PC-9 (cell line): ENCODE results near the gene EME1. TPM values are rescaled to one million over a fixed set of nuclear protein-coding genes. Genes with fewer than 3 reads are reported as not detected.
A peak's percentile ranks its signal among the peaks of the same experiment; 100 is the strongest.

Experiments
- BruUV-seq: library from RNA; stranded (reverse); fragments of 400-500 nt; replicated peaks from 2 replicates; lab custom pipeline; 2021; lab: Mats Ljungman, UMichigan
- CTCF ChIA-PET: fragments of 300-600 bp; sonication (Branson Sonifier 250); formaldehyde crosslinking; loops from one replicate; lab custom pipeline; 2022; ENCODE audit warnings: antibody characterized with exemption; lab: Charles Lee
- POLR2A ChIA-PET: fragments of 300-600 bp; sonication (Branson Sonifier 250); formaldehyde crosslinking; loops from one replicate; lab custom pipeline; 2022; ENCODE audit warnings: antibody characterized with exemption; ENCODE audit not compliant: unreplicated experiment; lab: Charles Lee
- DNase-seq, 2 experiments: peaks; one replicate each; pipeline versions ENCODE4 v3.0.0 to v3.0.0-alpha.2; 2015 to 2022; ENCODE audit warnings: mixed read lengths in 1 of 2
- H2AFZ ChIP-seq: fragments of 200-600 bp; sonication (generic); 2 replicates; pipeline ENCODE4 v1.8.1; 2017; ENCODE audit warnings: antibody characterized with exemption
- H3F3A ChIP-seq: fragments of 200-600 bp; sonication (generic); 2 replicates; pipeline ENCODE4 v1.8.1; 2017; ENCODE audit warnings: antibody characterized with exemption, mild to moderate bottlenecking, low read depth; ENCODE audit not compliant: insufficient read depth
- H3K27ac ChIP-seq: fragments of 200-600 bp; sonication (generic); 2 replicates; pipeline ENCODE4 v1.6.1; 2016; ENCODE audit warnings: mixed run types
- H3K27me3 ChIP-seq: fragments of 200-600 bp; sonication (generic); 2 replicates; pipeline ENCODE4 v1.6.1; 2016; ENCODE audit warnings: low read depth, mixed run types; ENCODE audit not compliant: insufficient read depth
- H3K36me3 ChIP-seq: fragments of 200-600 bp; sonication (generic); 2 replicates; pipeline ENCODE4 v1.6.1; 2016; ENCODE audit warnings: low read depth, mixed run types
- H3K4me1 ChIP-seq: fragments of 200-600 bp; sonication (generic); replicated peaks from 2 replicates; pipeline ENCODE4 v1.6.1; 2016; ENCODE audit warnings: mixed run types; ENCODE audit not compliant: insufficient read depth
- H3K4me2 ChIP-seq: fragments of 200-600 bp; sonication (generic); 2 replicates; pipeline ENCODE4 v1.6.1; 2017; ENCODE audit warnings: mixed run types
- H3K4me3 ChIP-seq: fragments of 200-600 bp; sonication (generic); 2 replicates; pipeline ENCODE4 v1.6.1; 2016; ENCODE audit warnings: mixed run types
- H3K79me2 ChIP-seq: fragments of 200-600 bp; sonication (generic); 2 replicates; pipeline ENCODE4 v1.6.1; 2017; ENCODE audit warnings: low read depth, mixed run types
- H3K9me2 ChIP-seq: fragments of 200-600 bp; sonication (generic); 2 replicates; pipeline ENCODE4 v1.8.1; 2017; ENCODE audit warnings: mild to moderate bottlenecking; ENCODE audit not compliant: insufficient read depth
- H3K9me3 ChIP-seq: fragments of 200-600 bp; sonication (generic); 2 replicates; pipeline ENCODE4 v1.8.1; 2016; ENCODE audit warnings: low read depth; ENCODE audit not compliant: insufficient read depth
- H4K20me1 ChIP-seq: fragments of 200-600 bp; sonication (generic); 2 replicates; pipeline ENCODE4 v1.8.1; 2017; ENCODE audit not compliant: insufficient read depth
- CTCF ChIP-seq: fragments of 200-600 bp; sonication (generic); conservative IDR thresholded peaks from 2 replicates; pipeline ENCODE4 v1.6.1; 2017; ENCODE audit warnings: mixed run types, antibody characterized with exemption, mild to moderate bottlenecking, moderate library complexity
- EZH2 ChIP-seq: fragments of 200-600 bp; sonication (generic); IDR thresholded peaks from 2 replicates; pipeline ENCODE4 v1.8.0; 2017; ENCODE audit warnings: antibody characterized with exemption, low read depth
- intact Hi-C: fragments of 100-400 bp; cut with micrococcal nuclease; formaldehyde crosslinking; loops from one replicate; pipeline ENCODE4 v1.10.0; 2022; ENCODE audit not compliant: unreplicated experiment
- total RNA-seq: library from RNA; stranded (reverse); gene quantifications from 2 replicates; pipeline ENCODE4 v1.2.3, GENCODE V29; 2021

Gene EME1
- total RNA-seq, 1 experiment from 2014 or later: 21.0 TPM

- H3K4me3 ChIP-seq: no peak overlapping the region
- no TSS peak for BruUV-seq
- TF ChIP-seq CTCF: no peak
- TF ChIP-seq EZH2: no peak
- H4K20me1 ChIP-seq: peaks cover 5% of the 10 kb centered on the region; the same call in 1 of the 2 replicates
- H3K9me2 ChIP-seq: no peaks in the 10 kb centered on the region
- H3F3A ChIP-seq: peaks cover 8% of the 10 kb centered on the region; the same call in 1 of the 2 replicates
- peak in 1 of 2 experiments; percentile 3 for DNase-seq
- ChIA-PET CTCF (no interaction called here), POLR2A (no interaction called here)
- no peak overlapping the region for H3K27ac ChIP-seq
- H3K9me3 ChIP-seq: no peaks in the 10 kb centered on the region
- intact Hi-C loops: no loop called here
- 0 out of 2 replicates have a peak, but pooled peaks cover 7% of the 10 kb centered on the region for H3K36me3 ChIP-seq
- H3K79me2 ChIP-seq: no peaks in the 10 kb centered on the region
- no peak overlapping the region for H3K4me2 ChIP-seq
- H3K27me3 ChIP-seq: no peaks in the 10 kb centered on the region
- H2AFZ ChIP-seq: no peak overlapping the region
- H3K4me1 ChIP-seq: no peaks in the 10 kb centered on the region
These were observed 14.9 kb upstream of the EME1 start for GRCh38 chr17:50358177-50358576.

GRCh38 chr17:50359005-50359699 is 13.9 kb upstream of the EME1 start:
- H3F3A ChIP-seq: peaks cover 9% of the 10 kb centered on the region; the same call in 1 of the 2 replicates
- H3K9me3 ChIP-seq: no peaks in the 10 kb centered on the region
- BruUV-seq: no TSS peak
- H3K79me2 ChIP-seq: no peaks in the 10 kb centered on the region
- no peak overlapping the region for H3K4me2 ChIP-seq
- TF ChIP-seq CTCF (no peak), EZH2 (no peak)
- POLR2A ChIA-PET: no interaction called here
- H3K27ac ChIP-seq: no peak overlapping the region
- no peak overlapping the region for H3K4me3 ChIP-seq
- peaks cover 5% of the 10 kb centered on the region; the same call in 1 of the 2 replicates for H4K20me1 ChIP-seq
- CTCF ChIA-PET: no interaction called here
- H3K27me3 ChIP-seq: no peaks in the 10 kb centered on the region
- H3K36me3 ChIP-seq: 0 out of 2 replicates have a peak, but pooled peaks cover 7% of the 10 kb centered on the region
- intact Hi-C loops: no loop called here
- no peaks in the 10 kb centered on the region for H3K9me2 ChIP-seq
- no peaks in the 10 kb centered on the region for H3K4me1 ChIP-seq
- no peak overlapping the region for H2AFZ ChIP-seq
- DNase-seq: no peak

GRCh38 chr17:50359998-50360461 is 13.0 kb upstream of the EME1 start:
- no peak overlapping the region for H3K4me2 ChIP-seq
- DNase-seq: no peak
- no peaks in the 10 kb centered on the region for H3K79me2 ChIP-seq
- POLR2A ChIA-PET: no interaction called here
- H3K9me3 ChIP-seq: no peaks in the 10 kb centered on the region
- H3K4me3 ChIP-seq: no peak overlapping the region
- CTCF ChIA-PET: no interaction called here
- peaks cover 5% of the 10 kb centered on the region; the same call in 1 of the 2 replicates for H4K20me1 ChIP-seq
- no peaks in the 10 kb centered on the region for H3K4me1 ChIP-seq
- peaks cover 10% of the 10 kb centered on the region; the same call in 1 of the 2 replicates for H3F3A ChIP-seq
- H3K9me2 ChIP-seq: no peaks in the 10 kb centered on the region
- 0 out of 2 replicates have a peak, but pooled peaks cover 7% of the 10 kb centered on the region for H3K36me3 ChIP-seq
- no peaks in the 10 kb centered on the region for H3K27me3 ChIP-seq
- H3K27ac ChIP-seq: no peak overlapping the region
- TF ChIP-seq EZH2: no peak
- no peak for TF ChIP-seq CTCF
- intact Hi-C loops: loop anchor here (5.0 kb wide), 1 partner anchor 158 kb away; the partner anchor contains the start of gene COL1A1
- H2AFZ ChIP-seq: no peak overlapping the region
- no TSS peak for BruUV-seq
